Measurements from ENCODE around the gene DNAH6.

DNA sequence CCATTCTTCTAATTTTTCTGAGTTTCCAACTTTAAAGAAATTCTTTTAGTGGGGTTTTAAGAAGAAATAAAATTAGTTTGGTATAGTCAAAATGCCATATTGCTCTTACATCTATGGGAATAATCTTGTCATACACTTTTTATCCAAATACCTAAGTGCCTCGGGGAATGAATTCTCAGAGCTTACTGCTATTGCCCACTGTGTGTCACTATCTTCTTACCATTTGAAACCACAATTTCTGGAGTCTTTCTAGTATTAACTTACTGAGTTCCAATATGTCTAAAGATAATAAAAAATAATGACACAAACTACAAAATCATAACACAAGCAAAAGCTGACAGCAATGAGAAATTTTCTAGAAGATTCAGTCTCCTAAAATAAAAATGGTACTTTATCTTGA lies 23.7 kb upstream of the DNAH6 start:
- TF ChIP-seq CTCF (IDR thresholded peaks at IDR 0.05) (no peak), POLR2A (IDR thresholded peaks at IDR 0.05) (no peak)
